A204.1 (cell line): ENCODE data around the gene VSTM2B.
"Not testable (repeated sequence)": the region's sequence is repeated elsewhere in the genome, so short reads cannot be mapped to it uniquely, and the experiment has no call there.

Source experiments
- FAIRE-seq: peaks from 2 replicates; lab custom pipeline; 2012; peaks lifted over from hg19 to GRCh38; lab: Jason Lieb, UNC

VSTM2B gene

GRCh38 chr19:29531458-29532025 lies 5.7 kb downstream of the VSTM2B start:
- no peak for FAIRE-seq

- no peak for FAIRE-seq
These were observed 6.3 kb downstream of the VSTM2B start for GRCh38 chr19:29532097-29532496.

DNA sequence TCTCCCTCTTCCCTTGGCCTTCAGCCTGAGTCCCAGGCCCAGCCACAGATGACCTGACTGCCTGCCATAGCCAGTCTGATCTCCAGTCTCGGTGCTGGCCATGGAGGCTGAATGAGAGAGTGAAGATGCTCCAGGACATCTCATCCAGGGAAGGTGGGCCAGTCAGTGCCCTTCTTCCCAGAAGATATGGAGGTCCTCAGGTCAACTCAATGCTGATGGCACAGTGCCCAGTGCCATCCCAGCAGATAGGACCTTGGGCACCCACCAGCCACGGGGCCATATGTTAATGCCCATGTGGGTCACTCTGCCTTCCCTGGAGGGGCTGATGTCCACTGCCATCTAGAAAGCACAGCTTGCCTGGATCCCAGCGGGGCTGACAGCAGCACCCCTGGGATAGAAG lies 7.2 kb downstream of the VSTM2B start:
- no peak for FAIRE-seq

DNA sequence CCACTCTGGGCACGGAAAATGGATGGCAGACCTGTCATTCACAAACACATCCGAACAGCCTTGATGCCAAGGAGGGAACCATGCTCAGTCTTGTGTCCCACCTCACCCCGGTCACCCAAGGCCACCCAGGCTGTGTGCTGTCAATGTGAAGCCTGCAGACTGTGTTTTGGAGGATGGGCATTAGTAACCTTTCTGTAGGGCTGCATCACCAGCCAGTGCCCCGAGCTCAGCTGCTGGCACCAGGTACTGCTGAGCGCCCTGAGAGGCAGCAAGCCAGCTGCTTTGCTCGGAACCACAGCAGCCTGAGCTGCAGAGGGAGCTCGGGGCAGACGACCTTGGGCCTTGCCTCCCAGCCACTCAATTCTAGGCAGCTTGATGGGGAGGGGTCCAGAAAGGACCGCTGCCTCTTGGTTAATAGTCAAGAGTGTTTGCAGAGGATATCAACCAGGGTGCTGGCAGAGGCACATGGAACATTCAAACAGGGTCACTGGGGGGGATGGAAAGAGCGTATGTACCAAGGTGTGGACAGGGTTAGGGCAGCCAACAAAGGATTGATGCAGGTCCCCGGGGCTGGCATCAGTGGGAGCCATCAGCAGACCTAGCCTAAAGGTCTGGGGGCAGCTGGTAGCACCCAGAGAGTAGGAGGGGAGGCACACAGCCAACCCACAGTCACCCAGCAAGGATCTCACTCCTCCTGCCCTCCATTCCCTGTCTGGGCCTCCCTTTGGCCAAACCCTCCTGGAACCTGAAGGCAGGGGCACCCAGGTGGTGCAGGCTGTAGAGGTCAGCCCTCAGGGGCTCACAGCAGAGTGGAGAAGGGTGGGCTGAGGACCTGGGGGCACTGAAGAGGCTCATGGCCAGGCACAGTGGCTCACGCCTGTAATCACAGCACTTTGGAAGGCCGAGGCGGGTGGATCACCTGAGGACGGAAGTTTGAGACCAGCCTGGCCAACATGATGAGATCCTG lies 8.1 kb downstream of the VSTM2B start:
- FAIRE-seq: no peak

DNA sequence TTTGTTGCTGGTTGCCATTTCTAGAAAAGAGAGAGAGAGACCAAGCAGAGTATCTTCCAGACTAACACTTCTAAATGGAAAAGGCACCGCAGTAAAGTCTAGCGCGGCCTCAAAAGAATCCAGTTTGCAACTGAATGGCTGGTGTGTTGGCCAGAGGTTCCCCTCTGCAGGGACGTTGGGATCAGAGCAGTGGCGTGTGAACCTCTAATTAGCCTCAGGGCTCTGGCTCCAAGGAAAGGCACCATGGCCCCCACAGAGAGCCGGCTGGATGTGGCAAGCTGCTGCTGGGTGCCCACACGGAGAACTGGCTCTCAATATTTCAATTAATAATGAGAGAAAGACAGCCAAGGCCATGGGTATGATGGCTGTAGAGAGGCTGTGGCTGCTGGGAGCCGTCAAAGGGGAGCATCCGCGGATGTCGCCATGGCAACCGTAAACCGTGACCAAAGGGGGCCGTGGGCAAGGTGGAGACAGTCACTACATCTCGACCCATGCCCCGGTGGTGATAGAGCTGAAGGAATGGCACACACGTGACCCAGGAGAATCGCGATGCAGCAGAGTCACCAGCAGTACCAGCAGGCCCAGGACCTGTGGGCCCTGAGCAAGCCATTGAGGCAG lies 9.5 kb downstream of the VSTM2B start:
- no peak for FAIRE-seq

GRCh38 chr19:29535984-29536508 lies 10.3 kb downstream of the VSTM2B start:
- no peak for FAIRE-seq

DNA sequence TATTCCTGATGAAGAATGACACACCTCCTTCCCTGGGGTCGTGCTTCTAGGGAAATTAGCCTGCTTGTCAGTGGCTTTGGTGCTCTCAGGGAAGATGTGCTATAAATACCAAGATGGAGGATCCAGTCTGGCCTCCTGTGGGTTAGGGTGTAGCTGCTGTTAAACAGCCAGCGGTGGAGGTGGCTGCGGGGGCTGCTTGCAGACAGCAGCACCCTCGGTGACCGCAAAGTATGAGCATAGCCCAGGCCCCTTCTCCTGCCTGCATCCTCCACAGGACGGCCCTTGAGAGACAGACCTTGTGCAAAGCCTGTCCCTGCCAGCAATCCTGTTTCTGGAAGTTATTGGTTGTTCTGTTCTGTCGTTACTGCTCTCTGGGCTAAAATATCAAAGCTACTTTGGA lies 11.4 kb downstream of the VSTM2B start:
- FAIRE-seq: no peak

- FAIRE-seq: no peak
These were observed 11.8 kb downstream of the VSTM2B start for GRCh38 chr19:29537601-29538000.

GRCh38 chr19:29538146-29538545 lies 12.4 kb downstream of the VSTM2B start:
- no peak for FAIRE-seq

GRCh38 chr19:29538651-29539050 lies 12.9 kb downstream of the VSTM2B start:
- FAIRE-seq: no peak

GRCh38 chr19:29539131-29539530 lies 13.3 kb downstream of the VSTM2B start:
- no peak for FAIRE-seq

DNA sequence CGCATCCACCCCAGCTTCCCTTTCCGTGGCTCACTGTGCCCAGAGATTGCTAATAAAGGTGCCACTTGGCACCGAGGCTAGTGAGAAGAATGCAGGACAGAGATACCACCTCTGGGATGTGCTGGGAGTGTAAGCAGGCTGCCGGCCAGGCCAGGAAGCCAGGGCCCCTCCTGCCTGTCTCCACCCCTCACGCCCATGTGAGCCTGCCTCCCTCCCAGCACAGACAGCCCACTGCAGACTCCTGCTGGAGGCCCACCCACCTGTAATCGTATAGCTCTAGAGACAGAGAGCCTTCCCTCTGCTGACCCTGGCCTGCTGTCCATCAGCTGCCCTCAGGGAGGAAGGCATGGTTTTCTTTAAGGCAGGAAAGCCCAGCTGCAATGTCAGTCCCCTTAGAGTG lies 13.9 kb downstream of the VSTM2B start:
- FAIRE-seq: no peak

- FAIRE-seq: no peak
These were observed 14.3 kb downstream of the VSTM2B start for GRCh38 chr19:29540114-29540513.

DNA sequence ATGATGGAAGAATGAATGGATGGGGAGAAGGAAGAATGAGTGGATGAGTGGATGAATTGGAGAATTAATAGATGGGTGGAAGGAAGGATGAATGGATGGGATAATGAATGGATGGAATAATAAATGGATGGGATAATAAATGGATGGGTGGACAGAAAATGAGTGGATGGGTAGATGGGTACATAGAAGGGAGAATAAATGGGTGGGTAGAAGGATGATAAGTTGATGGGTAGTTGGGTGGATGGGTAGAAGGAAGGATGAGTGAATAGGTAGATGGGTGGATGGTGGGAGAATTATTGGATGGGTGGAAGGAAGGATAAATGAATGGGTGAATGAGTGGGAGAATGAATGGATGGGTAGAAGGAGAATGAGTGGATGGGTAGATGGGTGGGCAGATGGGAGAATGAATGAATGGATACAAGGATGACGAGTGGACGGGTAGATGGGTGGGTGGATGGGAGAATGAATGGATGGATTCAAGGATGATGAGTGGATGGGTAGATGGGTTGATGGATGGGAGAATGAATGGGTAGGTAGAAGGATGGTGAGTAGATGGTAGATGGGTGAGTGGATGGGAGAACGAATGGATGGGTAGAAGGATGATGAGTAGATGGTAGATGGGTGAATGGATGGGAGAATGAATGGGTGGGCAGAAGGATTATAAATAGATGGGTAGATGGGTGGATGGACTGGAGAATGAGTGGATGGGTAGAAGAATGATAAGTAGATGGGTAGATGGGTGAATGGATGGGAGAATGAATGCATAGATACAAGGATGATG lies 15.9 kb downstream of the VSTM2B start:
- no peak for FAIRE-seq

GRCh38 chr19:29542327-29542726 lies 16.5 kb downstream of the VSTM2B start:
- FAIRE-seq: no peak

- FAIRE-seq: no peak
These were observed 17.0 kb downstream of the VSTM2B start for GRCh38 chr19:29542776-29543175.

DNA sequence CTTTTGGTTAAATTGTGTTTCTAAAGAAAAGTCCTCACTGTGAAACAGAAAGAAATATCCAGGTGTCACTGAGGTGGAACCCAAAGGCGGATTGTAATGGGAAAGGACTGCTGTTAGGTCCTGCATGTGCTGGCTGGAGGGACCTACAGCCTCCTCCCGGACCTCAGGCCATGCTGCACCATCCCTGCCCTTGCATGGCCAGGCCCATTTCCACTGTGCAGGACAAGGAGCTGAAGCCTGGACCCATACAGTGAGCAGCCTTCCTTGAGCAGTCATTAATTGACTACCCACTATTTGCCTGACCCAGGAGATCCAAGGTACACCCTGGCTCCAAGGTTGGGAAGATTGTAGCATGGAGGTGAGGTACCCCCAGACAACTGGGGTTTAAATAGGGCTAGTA lies 17.6 kb downstream of the VSTM2B start:
- FAIRE-seq: no peak

DNA sequence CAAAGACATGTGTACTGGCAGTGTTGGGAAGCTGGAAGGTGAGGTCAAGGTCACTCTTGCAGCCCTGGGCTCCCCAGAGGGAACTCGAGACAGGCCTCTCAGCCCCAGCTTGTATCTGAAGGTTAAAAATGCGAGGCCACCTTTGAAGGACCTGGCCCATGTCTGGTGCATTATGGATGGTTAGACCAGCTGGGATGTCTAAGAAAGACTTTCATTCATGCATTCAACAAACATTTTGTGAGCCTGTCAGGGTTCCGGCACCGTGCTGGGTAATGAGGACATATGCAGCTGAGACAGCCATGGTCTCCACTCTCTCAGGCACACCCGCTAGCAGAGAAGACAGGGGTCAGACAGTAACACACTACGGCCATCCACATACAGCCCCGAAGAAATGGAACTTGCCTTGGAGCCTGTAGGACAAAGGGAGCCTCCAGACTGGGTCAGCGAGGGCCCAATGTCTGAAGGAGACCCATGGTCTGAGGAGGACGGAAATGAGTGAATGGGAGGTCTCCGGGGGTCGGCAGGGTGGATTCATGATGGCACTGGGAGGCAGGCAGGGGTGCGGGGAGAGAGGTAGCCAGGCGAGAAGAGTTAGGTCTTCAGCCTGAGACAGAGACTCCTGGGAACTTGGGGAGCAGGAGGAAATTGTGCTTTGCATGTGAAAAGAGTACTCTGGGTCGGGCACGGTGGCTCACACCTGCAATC lies 19.0 kb downstream of the VSTM2B start:
- no peak for FAIRE-seq

DNA sequence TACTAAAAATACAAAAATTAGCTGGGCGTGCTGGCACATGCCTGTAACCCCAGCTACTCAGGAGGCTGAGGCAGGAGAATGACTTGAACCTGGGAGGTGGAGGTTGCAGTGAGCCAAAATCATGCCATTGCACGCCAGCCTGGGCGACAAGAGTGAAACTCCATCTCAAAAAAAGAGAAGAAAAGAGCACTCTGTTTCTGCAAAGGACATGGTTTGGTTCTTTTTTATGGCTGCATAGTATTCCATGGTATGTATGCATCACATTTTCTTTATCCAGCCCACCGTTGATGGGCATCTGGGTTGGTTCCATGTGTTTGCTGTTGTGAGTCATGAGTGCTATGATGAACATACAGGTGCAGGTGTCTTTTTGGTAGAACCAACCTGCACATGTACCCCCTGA lies 19.7 kb downstream of the VSTM2B start:
- FAIRE-seq: not testable (repeated sequence)

DNA sequence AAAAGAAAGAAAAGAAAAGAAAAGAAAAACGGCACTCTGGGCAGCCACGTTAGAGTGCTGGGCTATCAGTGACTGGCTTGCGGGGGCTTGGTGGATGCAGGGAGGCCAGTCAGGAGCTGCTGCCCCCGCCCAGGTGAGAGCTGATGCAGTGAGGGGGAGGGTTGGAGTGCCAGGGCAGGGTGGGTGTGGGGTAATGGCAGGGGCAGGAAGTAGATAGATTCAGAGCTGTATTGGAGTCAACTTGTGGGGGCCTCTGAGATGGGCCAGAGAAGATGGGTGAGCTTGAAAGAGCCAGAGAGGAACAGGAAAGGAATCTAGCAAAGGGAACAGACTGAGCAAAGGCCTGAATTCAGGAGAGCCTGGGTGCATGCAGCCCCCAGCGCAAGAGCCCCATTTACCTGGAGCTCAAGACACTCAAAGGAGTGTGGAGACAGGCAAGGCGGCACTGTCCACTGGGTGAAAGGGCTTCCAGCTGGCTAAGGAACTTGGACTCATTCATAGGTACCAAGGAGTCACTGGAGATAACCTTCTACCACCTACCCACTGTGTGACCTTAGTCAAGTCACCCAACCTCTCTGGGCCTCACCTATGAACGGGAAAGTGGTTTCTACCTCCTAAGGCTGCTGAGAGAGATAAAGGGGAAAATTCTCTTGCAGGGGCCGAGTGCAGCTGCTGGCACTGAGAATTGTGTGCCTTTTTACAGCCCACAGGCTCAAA lies 20.2 kb downstream of the VSTM2B start:
- FAIRE-seq: no peak

- FAIRE-seq: no peak
These were observed 20.9 kb downstream of the VSTM2B start for GRCh38 chr19:29546583-29547190.
